Right cardiac atrium (tissue), 5 donors: ENCODE data around the gene MDM4. TPM values are rescaled to one million over a fixed set of nuclear protein-coding genes. Genes with fewer than 3 reads are reported as not detected.
A peak's percentile ranks its signal among the peaks of the same experiment; 100 is the strongest.

Source experiments
- ATAC-seq, 2 donors: fragments of 200-7000 bp; cut with Tn5 transposase; one replicate each; pipeline versions ENCODE4 v1.8.0 to v1.9.1; 2020; ENCODE audit warnings: moderate library complexity in 2 of 2, mild to moderate bottlenecking in 1 of 2
- DNase-seq, 3 donors: peaks; one replicate each; pipeline ENCODE4 v3.0.0-alpha.2; 2020
- H3K27ac ChIP-seq: one replicate; pipeline ENCODE4 v1.5.1; 2013; ENCODE audit warnings: mild to moderate bottlenecking, low read length, control low read depth, moderate library complexity
- H3K27me3 ChIP-seq: one replicate; pipeline ENCODE4 v1.6.1; 2013; ENCODE audit not compliant: control insufficient read depth, insufficient read depth
- H3K4me1 ChIP-seq: one replicate; pipeline ENCODE4 v1.6.1; 2013; ENCODE audit warnings: low read length; ENCODE audit not compliant: control insufficient read depth, insufficient read depth
- H3K4me3 ChIP-seq: one replicate; pipeline ENCODE4 v1.5.1; 2013; ENCODE audit warnings: low read length, control low read depth
- H3K9me3 ChIP-seq: one replicate; pipeline ENCODE4 v1.6.1; 2013; ENCODE audit warnings: low read length; ENCODE audit not compliant: control insufficient read depth
- WGBS: extraction: QIAGEN DNeasy Blood & Tissue Kit; methylation state at CpG from one replicate; pipeline ENCODE4 v1.1.7; 2013; 5-methylcytosine and 5-hydroxymethylcytosine counted together
- intact Hi-C, 4 donors: fragments of 100-400 bp; cut with DNase I; formaldehyde crosslinking; loops; one replicate each; pipeline versions ENCODE4 v1.11.0 to v1.14.0; 2022 to 2023
- polyA plus RNA-seq: library from polyadenylated mRNA; stranded (reverse); fragments of 200-250 nt; gene quantifications from one replicate; pipeline ENCODE4 v1.2.3, GENCODE V29; 2013
- total RNA-seq, 4 donors: library from RNA; stranded (reverse); fragmentation: NEBNext Ultra II Directional; extraction: Animal tissue kit (Norgen Biotek cat#: 25700); gene quantifications; one replicate each; pipeline ENCODE4 v1.2.1, GENCODE V29; 2021
- donor health status: healthy with polysubstance abuse.
- donor health status: DM: no; HTN: yes; CAD: no.
- donor health status: DM: no; HTN: no; CAD: no.
- donor health status: DM: no; HTN: yes; CAD: no; lungs with severe emphysema.
- donor health status: DM: yes; HTN: yes; CAD: no.

MDM4 gene
- total and polyA plus RNA-seq, 5 donors, result 10.5 to 48.2 (median 34.5) TPM

DNA sequence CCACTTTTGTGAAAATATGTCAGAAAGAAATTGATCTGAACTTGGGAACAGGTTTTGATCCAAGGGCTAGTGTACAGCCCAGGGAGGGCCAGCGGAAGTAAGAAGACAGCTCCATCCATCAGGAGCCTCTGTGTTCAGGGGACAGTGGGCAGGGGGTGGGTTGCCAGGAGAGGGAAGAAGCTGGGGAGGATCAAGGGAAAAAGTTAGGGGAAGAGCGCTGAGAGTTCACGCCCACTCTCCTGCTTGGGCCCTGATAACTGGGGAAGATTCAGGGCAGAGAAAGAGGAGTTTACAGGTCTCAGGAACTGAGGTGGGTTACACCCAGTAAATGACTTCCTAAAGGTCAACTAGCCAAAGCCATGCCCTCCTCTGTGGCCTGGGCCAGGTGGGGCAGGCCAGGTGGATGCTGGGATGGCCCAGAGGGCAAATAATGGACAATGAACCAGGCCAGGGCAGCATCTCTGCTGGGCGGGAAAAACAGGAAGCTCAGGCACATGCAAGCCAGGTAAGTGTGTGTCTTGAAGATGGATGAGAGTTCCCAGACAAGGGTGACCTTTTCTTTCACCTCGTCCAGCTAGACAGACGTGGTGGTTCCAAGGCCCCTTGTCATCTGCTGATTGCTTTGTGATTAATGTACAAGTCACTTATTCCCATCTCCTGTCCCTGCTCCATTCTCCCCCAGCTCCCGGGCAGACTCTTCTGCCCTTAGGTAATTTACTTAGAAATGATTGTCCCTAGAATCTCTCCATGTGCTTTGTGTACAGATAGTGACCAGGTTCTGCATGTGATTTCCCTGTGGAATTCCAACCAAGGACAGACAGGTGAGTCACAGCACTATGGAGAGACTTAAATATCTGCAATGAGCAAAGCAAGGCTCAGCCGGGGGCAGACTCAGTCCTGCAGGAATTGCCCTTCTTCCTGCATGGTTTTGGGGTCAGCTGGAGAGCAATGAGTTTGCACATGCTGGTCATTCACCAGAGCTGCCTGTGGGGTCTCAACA is 57.0 kb downstream of the MDM4 start:
- H3K27me3 ChIP-seq, result no peaks in the 10 kb centered on the region
- 90% methylated on average over 8 of the region's 8 CpGs for WGBS
- no peaks in the 10 kb centered on the region for H3K9me3 ChIP-seq
- ATAC-seq (no peak), DNase-seq (no peak)
- H3K4me1 ChIP-seq, result peaks cover 2% of the 10 kb centered on the region
- intact Hi-C loops, result loop anchor here in 1 of 4 donors (5.0 kb wide), 1 partner anchor 229 kb away; no protein-coding TSS in a partner anchor
- no peak overlapping the region for H3K27ac ChIP-seq
- no peak overlapping the region for H3K4me3 ChIP-seq

DNA sequence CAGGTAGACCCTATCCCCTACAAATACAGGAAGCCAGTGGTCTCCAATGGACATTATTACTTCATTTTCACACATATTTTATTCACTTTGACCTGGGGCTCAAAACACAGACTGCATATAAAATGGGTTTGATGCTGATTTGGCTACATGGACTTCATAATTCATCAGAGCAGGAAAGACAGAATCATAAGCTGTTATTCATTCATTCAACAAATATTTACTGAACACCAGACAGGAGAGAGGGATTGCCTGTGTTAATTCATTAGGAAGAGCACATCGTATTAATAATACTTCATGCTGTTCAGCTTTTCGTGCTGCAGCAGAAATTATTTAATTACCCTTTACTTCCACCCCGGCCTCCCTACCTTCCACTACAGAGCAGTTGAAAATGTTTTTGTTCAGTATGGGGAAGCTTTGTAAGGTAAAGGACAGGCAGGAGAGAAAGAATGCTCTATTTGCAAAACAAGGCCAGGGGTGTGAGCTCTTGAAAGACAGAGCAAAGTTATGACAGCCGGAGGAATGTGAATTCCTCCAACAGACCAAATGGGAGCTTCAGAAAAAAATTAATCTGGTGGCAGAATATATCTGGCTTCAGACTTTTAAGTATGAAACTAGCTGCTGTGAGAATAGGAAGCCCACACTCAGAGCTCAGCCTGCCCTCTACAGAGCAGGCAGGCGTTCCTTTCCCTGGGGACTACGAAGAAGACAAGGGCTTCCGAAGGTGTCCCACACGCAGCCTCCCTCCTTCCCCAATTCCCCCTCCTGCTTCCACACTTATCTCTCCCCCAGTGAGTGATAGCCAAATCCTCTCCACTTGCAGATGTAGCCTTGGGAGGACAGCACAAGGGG is 58.0 kb downstream of the MDM4 start:
- intact Hi-C loops, result loop anchor here in 1 of 4 donors (5.0 kb wide), 1 partner anchor 228 kb away; no protein-coding TSS in a partner anchor
- Histone ChIP-seq H3K4me1 (peaks cover 2% of the 10 kb centered on the region), H3K9me3 (no peaks in the 10 kb centered on the region), H3K4me3 (no peak overlapping the region), H3K27ac (peak overlapping the region; percentile 42), H3K27me3 (no peaks in the 10 kb centered on the region)
- ATAC-seq (no peak), DNase-seq (no peak)
- WGBS, result 52% methylated on average over 8 of the region's 8 CpGs

DNA sequence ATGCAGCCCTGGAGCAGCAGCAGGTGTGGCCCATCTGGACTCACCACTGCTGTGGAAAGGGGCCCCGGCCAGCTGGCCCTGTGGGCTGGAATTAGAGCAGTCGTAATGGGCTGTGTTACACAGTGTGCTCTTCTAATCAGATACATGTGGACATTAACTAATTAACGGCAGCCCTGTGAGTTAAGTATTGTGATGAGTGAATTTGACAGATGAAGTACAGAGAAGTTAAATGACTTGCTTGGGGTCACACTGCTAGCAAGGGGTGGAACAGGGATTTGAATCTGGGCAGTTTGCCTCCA is 58.6 kb downstream of the MDM4 start:
- DNase-seq (peak in 2 of 3 donors; percentile 69 to 75), ATAC-seq (peak; percentile 75 to 89)
- no peak overlapping the region for H3K4me3 ChIP-seq
- no peaks in the 10 kb centered on the region for H3K27me3 ChIP-seq
- 35% methylated on average over 3 of the region's 3 CpGs for WGBS
- H3K4me1 ChIP-seq, result peaks cover 2% of the 10 kb centered on the region
- peak overlapping the region; percentile 42 for H3K27ac ChIP-seq
- H3K9me3 ChIP-seq, result no peaks in the 10 kb centered on the region
- intact Hi-C loops, result loop anchor here in 1 of 4 donors (5.0 kb wide), 1 partner anchor 227 kb away; no protein-coding TSS in a partner anchor

DNA sequence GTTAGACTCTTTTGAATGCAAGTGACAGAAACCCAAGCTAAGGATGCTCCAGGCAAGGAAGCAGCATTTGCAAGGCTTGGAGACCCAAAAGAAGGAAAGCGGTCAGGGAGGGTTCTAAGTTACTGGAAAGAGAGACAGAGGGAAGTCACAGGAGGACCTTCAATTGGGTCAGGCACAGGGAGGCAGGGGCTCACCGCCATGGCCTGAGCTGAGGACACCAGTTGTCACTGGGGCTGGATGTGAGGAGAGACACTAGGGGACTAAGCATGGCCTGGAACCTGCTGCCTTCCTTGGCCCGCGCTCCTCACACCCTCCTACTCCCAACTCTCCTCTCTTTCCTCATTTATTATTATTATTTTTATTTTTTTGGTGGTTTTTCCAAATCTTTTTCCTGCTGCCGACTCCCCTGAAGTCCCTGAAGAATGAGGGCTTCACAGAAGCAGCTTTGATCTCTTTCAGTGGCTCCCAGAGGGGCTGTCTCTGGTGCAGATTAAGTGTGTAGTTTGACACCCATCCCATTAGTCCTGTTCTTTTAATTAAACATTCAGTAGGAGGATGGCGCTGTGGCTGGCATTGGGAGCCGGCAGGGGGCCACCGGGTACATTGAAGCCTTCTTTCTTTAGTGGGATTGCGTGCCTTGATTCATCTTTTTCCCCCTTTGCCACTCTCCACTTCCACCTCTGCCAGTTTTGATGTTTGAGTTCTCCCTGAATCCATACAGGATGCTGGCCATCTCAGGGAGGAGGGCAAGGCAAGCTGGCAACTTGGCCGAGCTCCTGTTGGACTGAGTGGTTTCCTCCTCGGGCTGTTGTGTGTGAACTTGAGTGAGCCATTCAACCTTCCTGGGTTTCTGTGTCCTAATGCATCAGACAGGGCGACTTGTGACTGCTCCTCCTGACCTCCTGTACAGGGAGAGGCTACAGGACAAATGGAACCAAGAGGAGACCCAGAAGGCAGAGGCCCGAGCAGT is 59.3 kb downstream of the MDM4 start:
- ATAC-seq, result no peak
- WGBS, result 86% methylated on average over 13 of the region's 13 CpGs

DNA sequence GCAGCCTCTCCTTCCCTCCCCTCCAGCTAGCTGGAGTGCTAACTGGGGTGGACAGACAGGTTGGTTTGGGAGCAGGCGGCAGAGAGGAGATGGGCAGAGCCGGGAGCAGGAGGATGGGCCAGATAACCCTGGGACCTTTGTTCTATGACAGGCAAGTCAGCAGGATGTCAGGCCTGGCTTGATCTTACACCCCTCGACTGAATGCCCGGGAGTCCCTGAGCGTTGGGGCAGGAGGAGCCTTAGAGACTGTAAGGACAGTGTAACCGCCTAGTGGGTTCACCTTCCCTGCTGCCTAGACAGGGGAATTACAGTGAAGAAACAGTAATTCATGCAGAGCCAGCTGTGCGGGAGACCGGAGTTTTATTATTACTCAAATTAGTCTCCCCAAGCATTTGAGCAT is 60.2 kb downstream of the MDM4 start:
- 82% methylated on average over 8 of the region's 8 CpGs for WGBS
- Histone ChIP-seq H3K4me3 (no peak overlapping the region), H3K4me1 (peaks cover 2% of the 10 kb centered on the region), H3K27ac (no peak overlapping the region), H3K27me3 (no peaks in the 10 kb centered on the region), H3K9me3 (no peaks in the 10 kb centered on the region)
- ATAC-seq, result no peak
- DNase-seq, result no peak
- intact Hi-C loops, result no loop called here

More for the DNA sequence above, 59.3 kb downstream of the MDM4 start:
- intact Hi-C loops, result no loop called here
- H3K4me1 ChIP-seq, result peaks cover 2% of the 10 kb centered on the region
- no peak overlapping the region for H3K27ac ChIP-seq
- H3K27me3 ChIP-seq, result no peaks in the 10 kb centered on the region
- no peak for DNase-seq
- no peak overlapping the region for H3K4me3 ChIP-seq
- H3K9me3 ChIP-seq, result no peaks in the 10 kb centered on the region

DNA sequence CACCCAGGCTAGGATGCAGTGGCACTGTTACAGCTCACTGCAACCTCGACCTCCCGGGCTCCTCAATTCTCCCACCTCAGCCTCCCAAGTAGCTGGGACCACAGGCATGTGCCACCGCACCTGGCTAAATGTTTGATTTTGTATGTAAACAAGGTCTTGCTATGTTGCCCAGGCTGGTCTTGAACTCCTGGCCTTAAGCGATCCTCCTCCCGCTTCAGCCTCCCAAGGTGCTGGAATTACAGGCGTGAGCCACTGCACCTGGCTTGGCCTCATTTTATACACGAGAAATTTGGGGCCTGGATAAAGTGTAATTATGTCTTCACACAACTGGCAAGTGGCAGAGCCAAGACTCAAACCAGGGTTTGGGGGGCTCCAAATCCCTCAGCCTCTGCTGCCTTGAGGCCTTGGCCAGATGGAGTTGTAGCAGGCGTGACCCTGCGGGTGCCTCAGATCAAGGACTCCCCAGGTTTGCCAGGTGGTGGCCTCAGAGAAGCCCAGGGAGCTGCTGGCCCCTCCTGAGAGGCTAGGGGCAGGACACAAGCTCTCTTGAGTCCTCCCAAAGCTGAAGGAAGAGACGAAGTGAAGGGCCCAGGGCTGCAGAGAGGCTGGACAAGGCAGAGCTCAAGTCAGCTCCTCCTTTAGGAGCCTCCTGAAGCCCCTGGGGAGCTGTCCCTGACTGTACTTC is 61.7 kb downstream of the MDM4 start:
- ATAC-seq, result no peak
- no peaks in the 10 kb centered on the region for H3K9me3 ChIP-seq
- H3K27me3 ChIP-seq, result no peaks in the 10 kb centered on the region
- intact Hi-C loops, result no loop called here
- no peak overlapping the region for H3K27ac ChIP-seq
- 93% methylated on average over 10 of the region's 10 CpGs for WGBS
- DNase-seq, result no peak
- H3K4me1 ChIP-seq, result peaks cover 2% of the 10 kb centered on the region
- H3K4me3 ChIP-seq, result no peak overlapping the region

DNA sequence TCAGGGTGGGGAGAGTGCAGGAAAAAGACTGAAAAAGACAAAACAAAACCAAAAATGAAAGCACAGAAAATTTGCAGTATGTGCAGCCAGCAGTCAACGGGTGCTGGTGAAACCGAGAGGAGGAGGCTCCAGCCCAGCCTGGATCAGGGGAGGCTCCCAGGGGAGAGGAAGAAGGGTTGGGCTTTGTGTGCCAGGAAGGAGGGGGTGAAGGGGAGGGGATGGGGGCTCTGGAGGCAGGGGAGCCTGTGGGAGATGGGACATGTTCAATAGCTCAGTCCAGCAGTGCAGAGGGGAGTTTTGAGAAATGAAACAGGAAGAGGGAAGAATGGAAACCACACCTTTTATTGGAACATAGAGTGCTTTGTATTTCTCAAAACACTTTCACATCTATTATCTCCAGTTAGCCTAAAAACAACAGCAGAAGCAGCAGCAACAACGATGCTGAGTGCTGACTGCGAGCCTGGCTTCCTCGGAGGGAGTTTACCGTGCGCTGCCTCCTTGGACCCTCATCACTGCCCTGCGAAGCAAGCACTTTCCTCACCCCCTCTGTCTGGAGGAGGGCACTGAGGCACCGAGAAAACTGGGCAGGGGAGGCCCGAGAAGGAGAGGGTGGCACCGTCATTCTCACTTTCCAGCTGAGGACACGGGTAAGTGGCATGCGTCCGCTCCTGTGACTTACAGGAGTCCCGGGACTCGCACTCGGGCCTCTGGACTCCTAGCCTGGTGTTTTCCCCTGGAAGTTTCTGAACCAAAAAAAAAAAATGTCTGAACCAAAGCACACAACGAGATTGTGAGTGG is 62.9 kb downstream of the MDM4 start:
- peaks cover 2% of the 10 kb centered on the region for H3K4me1 ChIP-seq
- H3K4me3 ChIP-seq, result peak overlapping the region; percentile 42
- no peaks in the 10 kb centered on the region for H3K9me3 ChIP-seq
- intact Hi-C loops, result no loop called here
- 42% methylated on average over 18 of the region's 18 CpGs for WGBS
- no peaks in the 10 kb centered on the region for H3K27me3 ChIP-seq
- H3K27ac ChIP-seq, result no peak overlapping the region
- ATAC-seq, result peak; percentile 55 to 69
- DNase-seq, result peak; percentile 40 to 76 (median 74)

DNA sequence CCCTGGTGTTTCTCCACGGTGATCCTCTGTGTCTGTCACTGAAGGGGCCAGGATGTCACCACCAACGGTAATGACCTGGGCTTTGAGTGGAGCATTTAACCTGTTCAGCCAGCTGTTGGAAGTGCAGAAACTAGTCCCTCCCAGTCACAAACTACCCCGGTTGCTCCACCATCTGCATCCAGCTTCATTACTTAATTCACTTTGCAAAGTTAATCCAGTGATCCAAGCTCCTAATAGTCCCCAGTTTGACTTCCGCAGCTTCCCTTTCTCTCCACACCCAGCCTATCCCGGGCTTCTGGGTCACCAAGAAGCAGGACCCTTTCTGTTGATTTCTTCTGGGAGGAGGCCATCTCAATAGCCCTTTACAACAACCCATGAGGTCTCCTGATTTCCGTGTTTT is 63.5 kb downstream of the MDM4 start:
- H3K27ac ChIP-seq, result no peak overlapping the region
- intact Hi-C loops, result no loop called here
- no peaks in the 10 kb centered on the region for H3K27me3 ChIP-seq
- ATAC-seq (no peak), DNase-seq (no peak)
- 70% methylated on average over 6 of the region's 6 CpGs for WGBS
- H3K4me3 ChIP-seq, result no peak overlapping the region
- H3K9me3 ChIP-seq, result no peaks in the 10 kb centered on the region
- peaks cover under 1% of the 10 kb centered on the region for H3K4me1 ChIP-seq

DNA sequence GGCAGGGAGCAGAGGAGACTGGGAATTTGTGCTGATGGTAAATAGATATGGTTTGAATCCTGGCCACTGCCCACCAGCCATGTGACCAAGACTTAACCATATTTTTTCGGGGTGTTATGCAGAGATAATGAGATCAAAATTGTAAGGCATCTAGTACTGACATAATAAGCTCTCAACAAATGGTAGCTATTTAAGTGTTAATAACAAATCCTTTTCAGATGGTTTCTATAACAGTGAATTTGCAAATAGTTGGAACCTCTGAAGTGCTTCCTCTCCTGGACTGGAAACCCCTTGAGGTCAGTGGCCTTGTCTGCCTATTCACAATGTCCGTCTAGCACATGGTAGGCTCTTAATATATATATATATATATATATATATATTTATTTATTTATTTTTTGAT is 64.7 kb downstream of the MDM4 start:
- H3K27me3 ChIP-seq, result no peaks in the 10 kb centered on the region
- 84% methylated on average over 2 of the region's 2 CpGs for WGBS
- no peaks in the 10 kb centered on the region for H3K9me3 ChIP-seq
- H3K27ac ChIP-seq, result no peak overlapping the region
- intact Hi-C loops, result no loop called here
- ATAC-seq, result no peak
- no peak overlapping the region for H3K4me3 ChIP-seq
- DNase-seq, result no peak
- no peaks in the 10 kb centered on the region for H3K4me1 ChIP-seq
